ENCODE results near the gene ZDHHC7. TPM values are rescaled to one million over a fixed set of nuclear protein-coding genes. Genes with fewer than 3 reads are reported as not detected.

The ZDHHC7 gene
- total RNA-seq, 2 donors from 2014 or later: 64.6 TPM

- H3K9me3 ChIP-seq: no peaks in the 10 kb centered on the region
- no peak overlapping the region for H3K4me3 ChIP-seq
- 20% methylated on average over 3 of the region's 3 CpGs for WGBS
- peaks cover 6% of the 10 kb centered on the region for H3K4me1 ChIP-seq (replicated peaks)
- no peaks in the 10 kb centered on the region for H3K27me3 ChIP-seq (replicated peaks; ENCODE audit: insufficient read depth)
- intact Hi-C loops (cut with DNase I): no loop called here
- no peaks in the 10 kb centered on the region for H3K36me3 ChIP-seq
- no peak for DNase-seq (ENCODE audit: low spot score)
- TF ChIP-seq, protein P1, sequence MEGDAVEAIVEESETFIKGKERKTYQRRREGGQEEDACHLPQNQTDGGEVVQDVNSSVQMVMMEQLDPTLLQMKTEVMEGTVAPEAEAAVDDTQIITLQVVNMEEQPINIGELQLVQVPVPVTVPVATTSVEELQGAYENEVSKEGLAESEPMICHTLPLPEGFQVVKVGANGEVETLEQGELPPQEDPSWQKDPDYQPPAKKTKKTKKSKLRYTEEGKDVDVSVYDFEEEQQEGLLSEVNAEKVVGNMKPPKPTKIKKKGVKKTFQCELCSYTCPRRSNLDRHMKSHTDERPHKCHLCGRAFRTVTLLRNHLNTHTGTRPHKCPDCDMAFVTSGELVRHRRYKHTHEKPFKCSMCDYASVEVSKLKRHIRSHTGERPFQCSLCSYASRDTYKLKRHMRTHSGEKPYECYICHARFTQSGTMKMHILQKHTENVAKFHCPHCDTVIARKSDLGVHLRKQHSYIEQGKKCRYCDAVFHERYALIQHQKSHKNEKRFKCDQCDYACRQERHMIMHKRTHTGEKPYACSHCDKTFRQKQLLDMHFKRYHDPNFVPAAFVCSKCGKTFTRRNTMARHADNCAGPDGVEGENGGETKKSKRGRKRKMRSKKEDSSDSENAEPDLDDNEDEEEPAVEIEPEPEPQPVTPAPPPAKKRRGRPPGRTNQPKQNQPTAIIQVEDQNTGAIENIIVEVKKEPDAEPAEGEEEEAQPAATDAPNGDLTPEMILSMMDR (IDR thresholded peaks at IDR 0.05): no peak
- TF ChIP-seq POLR2AphosphoS5 (IDR thresholded peaks at IDR 0.05): peak; percentile 19
- TF ChIP-seq POLR2A (IDR thresholded peaks at IDR 0.05): no peak
- H3K27ac ChIP-seq: peak overlapping the region in 1 of 2 donors; percentile 35
These were observed 3.1 kb downstream of the ZDHHC7 start for GRCh38 chr16:85008271-85008670.

DNA sequence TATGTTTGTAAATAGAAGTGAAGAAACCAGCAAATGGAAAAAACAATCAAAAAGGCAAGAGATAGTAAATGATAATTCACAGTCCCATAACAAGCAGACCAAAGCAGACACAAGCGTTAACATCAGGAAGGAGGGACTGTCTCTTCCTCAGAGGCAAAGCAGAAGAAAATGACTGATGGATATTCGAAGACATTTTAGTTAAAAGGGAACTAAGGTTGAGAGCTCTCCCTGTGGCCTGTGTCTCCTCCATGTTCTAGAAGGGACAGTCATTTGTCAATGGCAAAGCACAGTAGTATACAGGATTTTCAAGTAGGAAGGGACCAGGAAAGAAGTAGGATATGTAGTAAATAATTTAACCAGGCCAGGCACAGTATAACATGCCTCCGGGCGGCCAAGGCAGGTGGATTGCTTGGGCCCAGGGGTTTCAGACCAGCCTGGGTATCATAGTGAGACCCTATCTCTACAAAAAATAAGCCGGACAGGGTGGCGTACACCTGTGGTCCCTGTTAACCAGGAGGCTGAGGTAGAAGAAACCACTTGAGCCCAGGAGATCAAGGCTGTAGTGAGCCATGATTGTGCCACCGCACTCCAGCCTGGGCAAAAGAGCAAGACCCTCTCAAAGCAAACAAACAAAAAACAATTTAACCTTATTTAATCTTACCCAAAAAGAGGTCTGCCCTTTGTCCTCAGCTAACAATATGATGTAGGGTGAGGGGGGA lies 3.7 kb downstream of the ZDHHC7 start:
- 93% methylated on average over 7 of the region's 7 CpGs for WGBS
- Histone ChIP-seq H3K4me1 (replicated peaks) (peaks cover 6% of the 10 kb centered on the region), H3K4me3 (no peak overlapping the region), H3K9me3 (no peaks in the 10 kb centered on the region), H3K36me3 (no peaks in the 10 kb centered on the region), H3K27me3 (replicated peaks; ENCODE audit: insufficient read depth) (no peaks in the 10 kb centered on the region), H3K27ac (peak overlapping the region in 1 of 2 donors; percentile 35)
- TF ChIP-seq POLR2A (IDR thresholded peaks at IDR 0.05): no peak
- no peak for TF ChIP-seq POLR2AphosphoS5 (IDR thresholded peaks at IDR 0.05)
- TF ChIP-seq, protein P1 (IDR thresholded peaks at IDR 0.05): no peak
- no peak for DNase-seq (ENCODE audit: low spot score)
- intact Hi-C loops (cut with DNase I): no loop called here

DNA sequence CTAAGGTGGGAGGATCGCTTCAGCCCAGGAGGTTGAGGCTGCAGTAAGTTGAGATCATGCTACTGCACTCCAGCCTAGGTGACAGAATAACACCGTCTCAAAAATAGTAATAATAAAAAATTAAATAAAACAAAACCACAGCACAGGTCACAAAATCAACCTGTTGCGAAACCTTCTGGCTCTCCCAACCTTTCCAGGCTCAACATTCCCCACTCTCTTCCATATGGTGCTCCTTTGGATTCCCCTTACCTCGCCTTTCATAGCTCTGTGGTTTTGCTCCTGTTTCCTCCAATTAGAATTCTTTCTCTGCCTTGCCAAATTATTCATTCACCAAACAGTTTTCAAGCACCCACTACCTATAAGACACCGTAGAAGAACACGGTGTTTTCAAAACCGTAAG lies 4.7 kb downstream of the ZDHHC7 start:
- H3K4me1 ChIP-seq (replicated peaks): peaks cover 15% of the 10 kb centered on the region

GRCh38 chr16:85005285-85006069 lies 5.9 kb downstream of the ZDHHC7 start:
- H3K27me3 ChIP-seq (replicated peaks; ENCODE audit: insufficient read depth): no peaks in the 10 kb centered on the region
- no peak overlapping the region for H3K4me3 ChIP-seq
- TF ChIP-seq, protein P1 (IDR thresholded peaks at IDR 0.05): no peak
- TF ChIP-seq POLR2AphosphoS5 (IDR thresholded peaks at IDR 0.05): peak; percentile 28
- no peaks in the 10 kb centered on the region for H3K36me3 ChIP-seq
- 56% methylated on average over 11 of the region's 11 CpGs for whole genome bisulfite sequencing
- H3K27ac ChIP-seq: peak overlapping the region; percentile 48 to 87
- intact Hi-C loops (cut with DNase I): no loop called here
- H3K9me3 ChIP-seq: no peaks in the 10 kb centered on the region
- peaks cover 25% of the 10 kb centered on the region for H3K4me1 ChIP-seq (replicated peaks)
- DNase-seq (ENCODE audit: low spot score): no peak

More for the DNA sequence above, 4.7 kb downstream of the ZDHHC7 start:
- intact Hi-C loops (cut with DNase I): no loop called here
- Histone ChIP-seq H3K27ac (no peak overlapping the region), H3K4me3 (no peak overlapping the region), H3K9me3 (no peaks in the 10 kb centered on the region), H3K36me3 (no peaks in the 10 kb centered on the region), H3K27me3 (replicated peaks; ENCODE audit: insufficient read depth) (no peaks in the 10 kb centered on the region)
- TF ChIP-seq POLR2A (IDR thresholded peaks at IDR 0.05) (no peak), POLR2AphosphoS5 (IDR thresholded peaks at IDR 0.05) (no peak)
- TF ChIP-seq, protein P1 (IDR thresholded peaks at IDR 0.05): no peak
- WGBS: 85% methylated on average over 7 of the region's 7 CpGs
- DNase-seq (ENCODE audit: low spot score): no peak
